Stomach smooth muscle (tissue), 2 donors: ENCODE data around the gene NPPC.
"Not testable (repeated sequence)": the region's sequence is repeated elsewhere in the genome, so short reads cannot be mapped to it uniquely, and the experiment has no call there.

ENCODE experiments used
- H3K27ac ChIP-seq: one replicate; pipeline ENCODE4 v1.7.0; 2013; ENCODE audit warnings: mild to moderate bottlenecking, low read length, inconsistent platforms
- H3K27me3 ChIP-seq, 2 donors: one replicate each; pipeline ENCODE4 v1.7.0; 2013; ENCODE audit warnings: low read length in 2 of 2; ENCODE audit not compliant: insufficient read depth in 2 of 2, control insufficient read depth in 1 of 2
- H3K36me3 ChIP-seq, 2 donors: one replicate each; pipeline ENCODE4 v1.7.0; 2013; ENCODE audit warnings: low read length in 2 of 2; ENCODE audit not compliant: control insufficient read depth in 2 of 2, insufficient read depth in 2 of 2
- H3K4me1 ChIP-seq: one replicate; pipeline ENCODE4 v1.7.0; 2013; ENCODE audit warnings: low read length; ENCODE audit not compliant: control insufficient read depth, insufficient read depth
- H3K4me3 ChIP-seq, 2 donors: one replicate each; pipeline ENCODE4 v1.7.0; 2013; ENCODE audit warnings: low read length in 2 of 2
- H3K9ac ChIP-seq, 2 donors: one replicate each; pipeline ENCODE4 v1.7.0; 2013; ENCODE audit warnings: low read length in 2 of 2, mild to moderate bottlenecking in 1 of 2
- H3K9me3 ChIP-seq, 2 donors: one replicate each; pipeline ENCODE4 v1.7.0; 2013; ENCODE audit warnings: low read length in 2 of 2; ENCODE audit not compliant: control insufficient read depth in 2 of 2
- donor health status: healthy.
- donor health status: Pancreatic carcinoma.

NPPC gene

GRCh38 chr2:231951452-231952035, 25.3 kb upstream of the NPPC start:
- no peaks in the 10 kb centered on the region for H3K9me3 ChIP-seq
- no peaks in the 10 kb centered on the region for H3K4me1 ChIP-seq
- no peak overlapping the region for H3K4me3 ChIP-seq
- no peak overlapping the region for H3K9ac ChIP-seq
- no peak overlapping the region for H3K27ac ChIP-seq
- peaks cover 0 to 4% of the 10 kb centered on the region in 2 donors for H3K27me3 ChIP-seq
- H3K36me3 ChIP-seq = no peaks in the 10 kb centered on the region

GRCh38 chr2:231947694-231948093, 21.5 kb upstream of the NPPC start:
- no peaks in the 10 kb centered on the region for H3K36me3 ChIP-seq
- peaks cover 0 to 4% of the 10 kb centered on the region in 2 donors for H3K27me3 ChIP-seq
- H3K9me3 ChIP-seq = no peaks in the 10 kb centered on the region
- no peaks in the 10 kb centered on the region for H3K4me1 ChIP-seq
- H3K9ac ChIP-seq = no peak overlapping the region
- no peak overlapping the region for H3K4me3 ChIP-seq
- no peak overlapping the region for H3K27ac ChIP-seq

GRCh38 chr2:231947112-231947511, 20.9 kb upstream of the NPPC start:
- H3K27ac ChIP-seq, H3K27me3 ChIP-seq, H3K9ac ChIP-seq, H3K36me3 ChIP-seq, H3K4me1 ChIP-seq, H3K9me3 ChIP-seq, H3K4me3 ChIP-seq: not testable (repeated sequence)

GRCh38 chr2:231946241-231946814, 20.1 kb upstream of the NPPC start:
- Histone ChIP-seq H3K9me3 (no peaks in the 10 kb centered on the region), H3K4me3 (no peak overlapping the region), H3K27me3 (peaks cover 0 to 4% of the 10 kb centered on the region in 2 donors), H3K4me1 (no peaks in the 10 kb centered on the region), H3K36me3 (no peaks in the 10 kb centered on the region), H3K27ac (no peak overlapping the region), H3K9ac (no peak overlapping the region)

- Histone ChIP-seq H3K4me1 (no peaks in the 10 kb centered on the region), H3K4me3 (no peak overlapping the region), H3K27me3 (peaks cover 3 to 5% of the 10 kb centered on the region in 2 donors), H3K9ac (no peak overlapping the region), H3K9me3 (no peaks in the 10 kb centered on the region), H3K27ac (no peak overlapping the region), H3K36me3 (no peaks in the 10 kb centered on the region)
Measured at GRCh38 chr2:231942180-231942579, 16.0 kb upstream of the NPPC start.

- Histone ChIP-seq H3K4me3 (no peak overlapping the region), H3K9me3 (no peaks in the 10 kb centered on the region), H3K27me3 (peaks cover 3 to 5% of the 10 kb centered on the region in 2 donors)
Measured at GRCh38 chr2:231941673-231942072, 15.5 kb upstream of the NPPC start.

GRCh38 chr2:231940795-231941194, 14.6 kb upstream of the NPPC start:
- Histone ChIP-seq H3K9me3 (no peaks in the 10 kb centered on the region), H3K27me3 (peaks cover 3 to 5% of the 10 kb centered on the region in 2 donors), H3K4me3 (no peak overlapping the region), H3K4me1 (no peaks in the 10 kb centered on the region), H3K9ac (no peak overlapping the region), H3K36me3 (no peaks in the 10 kb centered on the region), H3K27ac (no peak overlapping the region)

More at GRCh38 chr2:231941673-231942072, 15.5 kb upstream of the NPPC start:
- Histone ChIP-seq H3K27ac (no peak overlapping the region), H3K4me1 (no peaks in the 10 kb centered on the region), H3K9ac (no peak overlapping the region), H3K36me3 (no peaks in the 10 kb centered on the region)

- H3K9me3 ChIP-seq = no peaks in the 10 kb centered on the region
- peaks cover 3 to 5% of the 10 kb centered on the region in 2 donors for H3K27me3 ChIP-seq
- no peak overlapping the region for H3K4me3 ChIP-seq
- no peaks in the 10 kb centered on the region for H3K4me1 ChIP-seq
- H3K27ac ChIP-seq = no peak overlapping the region
- H3K9ac ChIP-seq = no peak overlapping the region
- no peaks in the 10 kb centered on the region for H3K36me3 ChIP-seq
Measured at GRCh38 chr2:231939022-231939421, 12.8 kb upstream of the NPPC start.

- Histone ChIP-seq H3K4me1 (peaks cover 3% of the 10 kb centered on the region), H3K36me3 (no peaks in the 10 kb centered on the region), H3K9ac (no peak overlapping the region), H3K27ac (no peak overlapping the region), H3K27me3 (peaks cover 3 to 5% of the 10 kb centered on the region in 2 donors), H3K4me3 (no peak overlapping the region), H3K9me3 (no peaks in the 10 kb centered on the region)
Measured at GRCh38 chr2:231937057-231937456, 10.9 kb upstream of the NPPC start.

- H3K9me3 ChIP-seq = no peaks in the 10 kb centered on the region
- no peaks in the 10 kb centered on the region for H3K36me3 ChIP-seq
Measured at GRCh38 chr2:231936491-231936890, 10.3 kb upstream of the NPPC start.

GRCh38 chr2:231935815-231936214, 9.6 kb upstream of the NPPC start:
- Histone ChIP-seq H3K27ac (no peak overlapping the region), H3K9me3 (no peaks in the 10 kb centered on the region), H3K4me1 (peaks cover 3% of the 10 kb centered on the region), H3K36me3 (no peaks in the 10 kb centered on the region), H3K4me3 (no peak overlapping the region), H3K27me3 (peaks cover 3% of the 10 kb centered on the region in 2 donors), H3K9ac (no peak overlapping the region)

More at GRCh38 chr2:231936491-231936890, 10.3 kb upstream of the NPPC start:
- H3K27me3 ChIP-seq = peaks cover 3 to 5% of the 10 kb centered on the region in 2 donors
- H3K4me3 ChIP-seq = no peak overlapping the region
- H3K4me1 ChIP-seq = peaks cover 3% of the 10 kb centered on the region
- H3K27ac ChIP-seq = no peak overlapping the region
- no peak overlapping the region for H3K9ac ChIP-seq
